ENCODE results near the gene CCL22.
A peak's percentile ranks its signal among the peaks of the same experiment; 100 is the strongest.

Gene CCL22

GRCh38 chr16:57376313-57376818, 17.8 kb downstream of the CCL22 start:
- DNase-seq (ENCODE audit: low spot score): no peak

DNA sequence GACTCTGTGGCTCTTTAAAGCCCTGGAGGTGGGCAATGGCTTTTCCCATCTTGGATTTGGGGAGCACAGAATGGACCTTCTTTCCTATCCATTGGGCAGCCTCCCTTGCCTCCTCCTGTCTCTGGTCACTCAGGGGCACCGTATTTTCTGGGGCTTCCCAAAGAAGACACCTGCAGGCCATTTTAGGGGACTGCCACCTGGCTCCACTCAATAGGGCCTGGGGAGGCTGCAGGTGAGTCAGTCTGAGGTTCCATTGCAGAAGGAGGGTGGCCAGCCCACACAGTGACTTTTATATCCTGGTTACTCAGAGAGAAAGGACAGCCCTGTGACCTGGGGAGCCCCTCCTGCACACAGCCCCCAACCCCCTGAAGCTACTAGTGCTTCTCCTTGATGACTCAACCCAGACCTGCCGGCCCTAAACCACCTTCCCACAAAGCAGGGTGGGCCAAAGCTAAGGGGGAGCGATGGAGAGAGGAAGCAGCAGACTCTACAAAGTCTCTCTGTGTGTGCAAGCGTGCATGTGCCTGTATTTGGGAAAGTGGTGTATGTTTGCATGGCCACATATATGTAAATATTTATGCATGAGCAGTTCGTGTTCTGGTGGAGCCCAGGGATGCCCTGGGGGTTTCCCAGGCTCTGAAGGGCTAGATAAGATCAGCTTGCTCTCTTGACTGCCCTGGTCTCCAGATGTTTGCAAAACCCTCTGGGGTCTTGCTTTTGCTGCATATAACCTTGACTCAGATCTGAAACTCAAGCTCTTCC, 18.7 kb downstream of the CCL22 start:
- peak; percentile 32 for DNase-seq (ENCODE audit: low spot score)

DNA sequence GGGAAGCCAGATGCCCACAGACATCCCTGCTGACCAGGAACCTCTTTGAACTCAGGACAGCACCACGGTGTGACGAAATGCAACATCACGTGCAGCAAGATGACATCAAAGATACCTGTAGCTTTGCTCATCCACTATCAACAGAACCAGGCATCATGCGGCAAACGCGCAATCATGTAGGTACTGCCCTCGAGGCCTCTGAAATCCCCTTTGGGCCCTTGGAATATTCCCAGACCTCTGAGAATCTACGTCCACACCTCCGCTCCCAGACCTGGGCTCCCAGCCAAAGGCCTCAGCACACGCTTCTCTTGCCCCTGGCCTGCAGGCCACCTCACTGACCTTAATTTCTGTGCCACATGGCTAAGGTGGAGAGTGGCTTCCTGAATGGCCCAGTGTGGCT, 21.0 kb downstream of the CCL22 start:
- DNase-seq (ENCODE audit: low spot score): no peak

DNA sequence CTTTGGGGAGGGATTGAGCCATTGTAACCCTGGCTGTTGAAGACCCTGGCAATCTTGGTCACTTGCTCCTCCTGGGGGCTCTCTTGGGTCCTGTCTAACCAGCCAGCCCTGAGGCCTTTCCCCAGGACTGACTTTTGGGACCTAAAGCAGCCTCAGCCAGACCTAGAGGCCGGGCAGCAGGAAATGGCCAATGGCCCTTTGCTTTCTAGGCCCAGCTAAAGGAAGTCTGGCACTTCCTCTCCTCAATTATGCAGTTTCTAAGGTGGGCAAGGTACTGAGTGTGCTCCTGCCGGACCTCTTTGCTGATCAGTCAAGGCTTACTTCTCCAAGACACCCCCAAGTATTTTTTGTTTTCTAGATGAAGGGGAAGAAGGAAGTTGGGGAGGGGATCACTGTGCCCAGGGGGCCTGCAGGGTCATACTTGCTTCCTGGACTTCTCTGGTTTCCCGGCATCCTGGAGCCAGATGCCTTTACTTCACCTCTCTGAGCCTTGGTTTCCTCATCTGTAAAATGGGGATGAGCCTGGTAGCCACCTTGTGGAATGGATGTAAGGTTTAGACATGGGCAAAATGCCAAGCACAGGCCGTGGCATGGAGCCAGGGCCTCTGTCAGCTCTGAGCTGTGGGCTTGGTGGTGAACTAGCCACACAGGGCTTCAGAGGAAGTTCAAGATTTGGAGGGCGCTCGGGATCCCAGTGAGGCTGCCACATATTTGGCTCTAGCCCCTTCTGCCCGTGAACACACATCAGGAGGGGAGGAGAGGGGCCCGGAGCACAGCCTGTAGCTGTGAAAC, 22.3 kb downstream of the CCL22 start:
- no peak for DNase-seq (ENCODE audit: low spot score)

GRCh38 chr16:57381791-57382534, 23.4 kb downstream of the CCL22 start:
- DNase-seq (ENCODE audit: low spot score): no peak

GRCh38 chr16:57382535-57383275, 24.1 kb downstream of the CCL22 start:
- DNase-seq (ENCODE audit: low spot score): no peak

DNA sequence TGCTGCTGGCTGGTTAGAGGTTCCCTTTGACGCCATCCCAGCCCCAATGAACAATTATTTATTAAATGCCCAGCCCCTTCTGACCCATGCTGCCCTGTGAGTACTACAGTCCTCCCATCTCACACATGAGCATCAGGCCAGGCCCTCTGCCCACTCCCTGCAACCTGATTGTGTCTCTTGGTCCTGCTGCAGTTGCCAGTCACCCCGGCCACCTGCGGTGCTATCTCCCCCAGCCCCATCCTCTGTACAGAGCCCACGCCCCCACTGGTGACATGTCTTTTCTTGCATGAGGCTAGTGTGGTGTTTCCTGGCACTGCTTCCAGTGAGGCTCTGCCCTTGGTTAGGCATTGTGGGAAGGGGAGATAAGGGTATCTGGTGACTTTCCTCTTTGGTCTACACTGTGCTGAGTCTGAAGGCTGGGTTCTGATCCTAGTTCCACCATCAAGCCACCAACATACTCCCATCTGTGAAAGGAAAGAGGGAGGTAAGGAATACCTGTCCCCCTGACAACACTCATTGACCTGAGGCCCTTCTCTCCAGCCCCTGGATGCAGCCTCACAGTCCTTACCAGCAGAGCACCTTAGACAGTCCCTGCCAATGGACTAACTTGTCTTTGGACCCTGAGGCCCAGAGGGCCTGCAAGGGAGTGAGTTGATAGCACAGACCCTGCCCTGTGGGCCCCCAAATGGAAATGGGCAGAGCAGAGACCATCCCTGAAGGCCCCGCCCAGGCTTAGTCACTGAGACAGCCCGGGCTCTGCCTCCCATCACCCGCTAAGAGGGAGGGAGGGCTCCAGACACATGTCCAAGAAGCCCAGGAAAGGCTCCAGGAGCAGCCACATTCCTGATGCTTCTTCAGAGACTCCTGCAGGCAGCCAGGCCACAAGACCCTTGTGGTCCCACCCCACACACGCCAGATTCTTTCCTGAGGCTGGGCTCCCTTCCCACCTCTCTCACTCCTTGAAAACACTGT, 25.0 kb downstream of the CCL22 start:
- no peak for DNase-seq (ENCODE audit: low spot score)

DNA sequence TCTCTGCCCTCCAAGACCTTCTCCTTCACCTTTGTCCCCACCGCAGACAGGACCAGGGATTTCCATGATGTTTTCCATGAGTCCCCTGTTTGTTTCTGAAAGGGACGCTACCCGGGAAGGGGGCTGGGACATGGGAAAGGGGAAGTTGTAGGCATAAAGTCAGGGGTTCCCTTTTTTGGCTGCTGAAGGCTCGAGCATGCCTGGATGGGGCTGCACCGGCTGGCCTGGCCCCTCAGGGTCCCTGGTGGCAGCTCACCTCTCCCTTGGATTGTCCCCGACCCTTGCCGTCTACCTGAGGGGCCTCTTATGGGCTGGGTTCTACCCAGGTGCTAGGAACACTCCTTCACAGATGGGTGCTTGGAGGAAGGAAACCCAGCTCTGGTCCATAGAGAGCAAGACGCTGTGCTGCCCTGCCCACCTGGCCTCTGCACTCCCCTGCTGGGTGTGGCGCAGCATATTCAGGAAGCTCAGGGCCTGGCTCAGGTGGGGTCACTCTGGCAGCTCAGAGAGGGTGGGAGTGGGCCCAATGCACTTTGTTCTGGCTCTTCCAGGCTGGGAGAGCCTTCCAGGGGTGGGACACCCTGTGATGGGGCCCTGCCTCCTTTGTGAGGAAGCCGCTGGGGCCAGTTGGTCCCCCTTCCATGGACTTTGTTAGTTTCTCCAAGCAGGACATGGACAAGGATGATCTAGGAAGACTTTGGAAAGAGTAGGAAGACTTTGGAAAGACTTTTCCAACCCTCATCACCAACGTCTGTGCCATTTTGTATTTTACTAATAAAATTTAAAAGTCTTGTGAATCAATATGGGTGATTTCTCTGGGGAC, 25.9 kb downstream of the CCL22 start:
- no peak for DNase-seq (ENCODE audit: low spot score)

- no peak for DNase-seq (ENCODE audit: low spot score)
Observed at GRCh38 chr16:57385083-57385482, 26.5 kb downstream of the CCL22 start.

DNA sequence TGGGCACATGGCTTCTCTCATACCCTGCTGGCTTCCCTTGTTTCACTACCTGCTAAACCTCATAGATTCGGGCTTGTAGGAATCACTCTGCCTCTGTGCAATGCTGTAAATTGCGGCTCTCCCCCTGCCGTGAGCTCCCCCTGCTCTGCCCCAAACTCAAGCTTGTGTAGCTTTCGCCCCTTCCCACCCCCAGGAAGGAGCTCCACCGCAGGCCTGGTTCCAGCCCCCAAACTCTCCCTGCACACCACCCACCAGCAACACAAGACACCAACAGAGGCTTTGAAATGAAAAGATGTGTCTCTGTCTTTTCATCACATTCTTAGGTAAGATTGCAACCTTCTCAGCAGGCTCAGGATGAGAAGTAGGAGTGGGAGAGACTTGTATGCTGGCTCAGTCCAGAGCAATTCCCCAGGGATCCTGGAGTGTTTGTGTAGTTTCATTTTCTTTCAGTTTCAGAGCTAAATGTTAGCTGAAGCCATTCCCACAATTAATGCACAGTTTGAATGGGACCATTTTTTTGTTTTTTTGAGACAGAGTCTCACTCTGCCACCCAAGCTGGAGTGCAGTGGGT, 27.9 kb downstream of the CCL22 start:
- peak; percentile 24 for DNase-seq (ENCODE audit: low spot score)

DNA sequence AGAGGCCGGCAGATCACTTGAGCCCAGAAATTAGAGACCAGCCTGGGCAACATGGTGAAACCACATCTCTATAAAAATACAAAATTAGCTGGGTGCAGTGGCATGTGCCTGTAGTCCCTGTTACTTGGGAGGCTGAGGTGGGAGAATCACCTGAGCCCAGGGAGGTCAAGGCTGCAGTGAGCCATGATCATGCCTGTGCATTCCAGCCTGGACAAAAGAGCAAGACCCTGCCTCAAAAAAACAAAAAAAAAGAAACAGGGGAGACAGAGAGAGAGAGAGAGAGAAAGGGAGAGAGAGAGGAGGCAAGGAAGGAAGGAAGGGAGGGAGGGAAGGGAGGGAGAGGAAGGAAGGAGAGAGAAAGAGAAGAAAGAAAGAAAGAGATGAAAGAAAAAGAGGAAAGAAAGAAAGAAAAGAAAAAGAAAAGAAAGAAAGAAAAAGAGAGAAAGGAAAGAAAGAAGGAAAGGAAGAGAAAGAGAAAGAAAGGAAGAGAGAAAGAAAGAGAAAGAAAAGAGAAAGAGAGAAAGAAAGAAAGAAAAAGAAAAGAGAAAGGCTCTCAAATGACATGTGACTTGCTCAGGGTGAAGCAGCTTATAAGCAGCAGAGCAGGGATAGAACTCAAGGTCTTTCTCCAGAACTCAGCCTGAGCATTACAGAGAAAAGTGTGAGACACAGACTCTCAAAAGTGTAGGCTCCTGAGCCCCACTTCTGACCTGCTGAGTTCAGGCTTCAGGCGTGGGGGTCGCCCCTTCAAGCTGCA, 29.2 kb downstream of the CCL22 start:
- DNase-seq (ENCODE audit: low spot score): no peak

- no peak for DNase-seq (ENCODE audit: low spot score)
Observed at GRCh38 chr16:57388359-57389086, 29.9 kb downstream of the CCL22 start.

- no peak for DNase-seq (ENCODE audit: low spot score)
Observed at GRCh38 chr16:57389087-57389468, 30.5 kb downstream of the CCL22 start.

GRCh38 chr16:57390636-57391295, 32.2 kb downstream of the CCL22 start:
- DNase-seq (ENCODE audit: low spot score): no peak

DNA sequence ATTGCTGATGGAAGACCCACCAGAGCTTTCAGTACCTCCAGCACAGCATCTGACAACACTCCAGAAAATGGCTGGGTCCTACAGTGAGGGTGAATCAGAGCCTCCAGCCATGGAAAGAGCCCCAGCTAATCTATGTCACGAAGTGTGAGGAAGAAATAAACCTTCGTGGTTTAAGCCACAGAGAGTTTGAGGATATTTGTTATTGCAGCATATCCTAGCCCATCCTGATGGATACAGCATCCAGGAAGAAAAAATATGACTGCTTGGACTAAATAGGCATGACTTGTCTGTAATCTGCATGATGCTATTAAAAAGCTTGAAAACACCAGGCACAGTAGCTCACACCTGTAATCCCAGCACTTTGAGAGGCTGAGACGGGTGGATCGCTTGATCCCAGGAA, 32.7 kb downstream of the CCL22 start:
- DNase-seq (ENCODE audit: low spot score): no peak

DNA sequence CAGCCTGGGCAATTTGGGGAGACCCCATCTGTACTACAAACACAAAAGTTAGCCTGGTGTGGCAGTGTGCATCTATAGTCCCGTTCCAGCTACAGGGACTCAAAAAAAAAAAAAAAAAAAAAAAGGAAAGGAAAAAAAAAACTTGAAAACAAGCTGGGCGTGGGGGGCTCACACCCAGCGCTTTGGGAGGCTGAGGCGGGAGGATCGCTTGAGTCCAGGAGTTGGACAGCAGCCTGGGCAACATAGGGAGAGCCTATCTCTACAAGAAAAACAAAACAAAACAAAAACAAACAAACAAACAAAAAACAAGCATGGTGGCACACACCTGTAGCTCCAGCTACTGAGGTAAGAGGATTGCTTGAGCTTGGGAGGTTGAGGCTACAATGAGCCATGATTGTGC, 33.1 kb downstream of the CCL22 start:
- no peak for DNase-seq (ENCODE audit: low spot score)

- no peak for DNase-seq (ENCODE audit: low spot score)
Observed at GRCh38 chr16:57392694-57393093, 34.1 kb downstream of the CCL22 start.

Measured in HuH-7 (cell line).